Gastrocnemius medialis (tissue), 4 donors: ENCODE measurements around the gene CREG1. TPM values are rescaled to one million over a fixed set of nuclear protein-coding genes. Genes with fewer than 3 reads are reported as not detected.

Experiments
- ATAC-seq, 2 donors: fragments of 150-250 bp; one replicate each; pipeline ENCODE4 v1.9.1; 2016
- DNase-seq, 2 donors: peaks; one replicate each; pipeline ENCODE4 v3.0.0-alpha.2; 2019
- H3K27ac ChIP-seq, 4 donors: fragments of 200-600 bp; sonication (generic); 1 replicate in 1 of 4; 2 replicates in 3 of 4; pipeline ENCODE4 v1.5.1; 2016 to 2018; ENCODE audit warnings: mild to moderate bottlenecking in 2 of 4, moderate library complexity in 1 of 4
- H3K27me3 ChIP-seq, 3 donors: fragments of 200-600 bp; sonication (generic) in 2 of 3; 1 replicate in 1 of 3; 2 replicates in 2 of 3; pipeline versions ENCODE4 v1.5.1 to v1.6.0; 2016 to 2019; ENCODE audit warnings: mild to moderate bottlenecking in 1 of 3, moderate library complexity in 1 of 3
- H3K36me3 ChIP-seq, 2 donors: fragments of 200-600 bp; sonication (generic) in 1 of 2; one replicate each; pipeline ENCODE4 v1.5.1; 2017 to 2018
- H3K4me1 ChIP-seq, 2 donors: fragments of 200-600 bp; sonication (generic) in 1 of 2; one replicate each; pipeline ENCODE4 v1.5.1; 2016 to 2017; ENCODE audit warnings: mild to moderate bottlenecking in 2 of 2
- H3K4me3 ChIP-seq, 4 donors: fragments of 200-600 bp; sonication (generic) in 3 of 4; 1 replicate in 1 of 4; 2 replicates in 3 of 4; pipeline ENCODE4 v1.5.1; 2016 to 2019; ENCODE audit warnings: mild to moderate bottlenecking in 2 of 4
- H3K9me3 ChIP-seq, 3 donors: fragments of 200-600 bp; sonication (generic) in 2 of 3; 1 replicate in 1 of 3; 2 replicates in 2 of 3; pipeline ENCODE4 v1.5.1; 2016 to 2019
- CTCF ChIP-seq, 5 experiments: fragments of 450-650 bp in 3 of 5; fragments of 200-600 bp in 2 of 5; sonication (generic) in 2 of 5; IDR thresholded peaks in 4 of 5; conservative IDR thresholded peaks in 1 of 5; 1 replicate in 4 of 5; 2 replicates in 1 of 5; pipeline ENCODE4 v1.5.1; 2016 to 2019; ENCODE audit warnings: antibody characterized with exemption in 5 of 5, mild to moderate bottlenecking in 3 of 5, moderate library complexity in 3 of 5
- POLR2A ChIP-seq, 2 donors: fragments of 450-650 bp; IDR thresholded peaks; one replicate each; pipeline ENCODE4 v1.6.1; 2017; ENCODE audit warnings: antibody characterized with exemption in 2 of 2, mild to moderate bottlenecking in 2 of 2, moderate library complexity in 2 of 2
- in situ Hi-C, 4 donors: fragments of 200-750 bp; cut with MboI; loops; one replicate each; pipeline versions ENCODE4 v1.15.0 to v1.8.0; 2017; ENCODE audit warnings: low sequenced_read_pairs in 4 of 4
- intact Hi-C: fragments of 100-400 bp; cut with DNase I; formaldehyde crosslinking; loops from one replicate; pipeline ENCODE4 v1.15.1; 2023; ENCODE audit warnings: low total_unique reads
- total RNA-seq, 4 donors: library from RNA; depleted of rRNA; stranded (reverse); fragments of >200 nt; gene quantifications; one replicate each; pipeline versions ENCODE4 v1.1.0 to v1.2.3, GENCODE V29; 2016

CREG1 gene
- total RNA-seq, 4 donors from 2014 or later: 69.9 to 99.6 (median 80.7) TPM

GRCh38 chr1:167522246-167522645 is 31.3 kb downstream of the CREG1 start:
- no peak for TF ChIP-seq CTCF (IDR thresholded peaks at IDR 0.05 in 4 of 5, conservative IDR thresholded peaks at IDR 0.05 in 1 of 5)
- TF ChIP-seq POLR2A (IDR thresholded peaks at IDR 0.05): no peak
- in situ Hi-C loops: no loop called here

GRCh38 chr1:167520711-167521206 is 32.8 kb downstream of the CREG1 start:
- H3K27ac ChIP-seq: no peak overlapping the region
- DNase-seq (no peak), ATAC-seq (no peak)
- no peaks in the 10 kb centered on the region for H3K27me3 ChIP-seq
- H3K36me3 ChIP-seq: no peaks in the 10 kb centered on the region
- in situ Hi-C loops (no loop called here), intact Hi-C loops (no loop called here)
- no peaks in the 10 kb centered on the region for H3K9me3 ChIP-seq
- H3K4me3 ChIP-seq: no peak overlapping the region
- TF ChIP-seq POLR2A (IDR thresholded peaks at IDR 0.05): no peak
- H3K4me1 ChIP-seq: no peaks in the 10 kb centered on the region

More at GRCh38 chr1:167522246-167522645, 31.3 kb downstream of the CREG1 start:
- Histone ChIP-seq H3K4me3 (no peak overlapping the region), H3K27me3 (no peaks in the 10 kb centered on the region), H3K36me3 (no peaks in the 10 kb centered on the region), H3K27ac (no peak overlapping the region), H3K4me1 (no peaks in the 10 kb centered on the region), H3K9me3 (no peaks in the 10 kb centered on the region)
- ATAC-seq (no peak), DNase-seq (no peak)
- intact Hi-C loops: no loop called here

- Histone ChIP-seq H3K36me3 (no peaks in the 10 kb centered on the region), H3K4me3 (no peak within 1 kb of the TSS), H3K27ac (no peak within 1 kb of the TSS), H3K4me1 (no peaks in the 10 kb centered on the region), H3K9me3 (no peaks in the 10 kb centered on the region), H3K27me3 (no peaks in the 10 kb centered on the region)
- intact Hi-C loops (no loop called here), in situ Hi-C loops (no loop called here)
- TF ChIP-seq CTCF (IDR thresholded peaks at IDR 0.05 in 4 of 5, conservative IDR thresholded peaks at IDR 0.05 in 1 of 5) (no peak), POLR2A (IDR thresholded peaks at IDR 0.05) (no peak)
- no peak for DNase-seq
- no peak for ATAC-seq
Measured at GRCh38 chr1:167518331-167518700, 35.2 kb downstream of the CREG1 start, which contains the start of gene CD247. CD247 (minus strand) TSS chr1:167518529; CDS start chr1:167518465, 64 bp downstream.

GRCh38 chr1:167517535-167518330 is 35.8 kb downstream of the CREG1 start:
- no peaks in the 10 kb centered on the region for H3K27me3 ChIP-seq
- in situ Hi-C loops (no loop called here), intact Hi-C loops (no loop called here)
- TF ChIP-seq CTCF (IDR thresholded peaks at IDR 0.05 in 4 of 5, conservative IDR thresholded peaks at IDR 0.05 in 1 of 5): no peak
- TF ChIP-seq POLR2A (IDR thresholded peaks at IDR 0.05): no peak
- H3K4me3 ChIP-seq: no peak overlapping the region
- no peaks in the 10 kb centered on the region for H3K9me3 ChIP-seq
- DNase-seq: no peak
- H3K27ac ChIP-seq: no peak overlapping the region
- ATAC-seq: no peak
- H3K36me3 ChIP-seq: no peaks in the 10 kb centered on the region
- H3K4me1 ChIP-seq: no peaks in the 10 kb centered on the region

- Histone ChIP-seq H3K27ac (no peak overlapping the region), H3K9me3 (no peaks in the 10 kb centered on the region), H3K36me3 (no peaks in the 10 kb centered on the region), H3K4me1 (no peaks in the 10 kb centered on the region), H3K27me3 (no peaks in the 10 kb centered on the region), H3K4me3 (no peak overlapping the region)
- intact Hi-C loops: no loop called here
- DNase-seq (no peak), ATAC-seq (no peak)
- in situ Hi-C loops: no loop called here
- TF ChIP-seq POLR2A (IDR thresholded peaks at IDR 0.05) (no peak), CTCF (IDR thresholded peaks at IDR 0.05 in 4 of 5, conservative IDR thresholded peaks at IDR 0.05 in 1 of 5) (no peak)
Measured at GRCh38 chr1:167516404-167517388, 36.9 kb downstream of the CREG1 start.
